Umbilical cord (tissue), 2 donors: Measurements from ENCODE around the gene PANK4. TPM values are rescaled to one million over a fixed set of nuclear protein-coding genes. Genes with fewer than 3 reads are reported as not detected.
A peak's percentile ranks its signal among the peaks of the same experiment; 100 is the strongest.

Experiments
- DNase-seq: peaks from one replicate; pipeline ENCODE4 v3.0.0-alpha.2; 2015; ENCODE audit warnings: low spot score
- total RNA-seq: library from RNA; depleted of rRNA; stranded (reverse); fragments of >200 nt; gene quantifications from one replicate; pipeline ENCODE4 v1.2.3, GENCODE V29; 2014; ENCODE audit warnings: low replicate concordance; ENCODE audit not compliant: insufficient read depth

PANK4 gene
- total RNA-seq, 1 donor from 2014 or later = 14.7 TPM

DNA sequence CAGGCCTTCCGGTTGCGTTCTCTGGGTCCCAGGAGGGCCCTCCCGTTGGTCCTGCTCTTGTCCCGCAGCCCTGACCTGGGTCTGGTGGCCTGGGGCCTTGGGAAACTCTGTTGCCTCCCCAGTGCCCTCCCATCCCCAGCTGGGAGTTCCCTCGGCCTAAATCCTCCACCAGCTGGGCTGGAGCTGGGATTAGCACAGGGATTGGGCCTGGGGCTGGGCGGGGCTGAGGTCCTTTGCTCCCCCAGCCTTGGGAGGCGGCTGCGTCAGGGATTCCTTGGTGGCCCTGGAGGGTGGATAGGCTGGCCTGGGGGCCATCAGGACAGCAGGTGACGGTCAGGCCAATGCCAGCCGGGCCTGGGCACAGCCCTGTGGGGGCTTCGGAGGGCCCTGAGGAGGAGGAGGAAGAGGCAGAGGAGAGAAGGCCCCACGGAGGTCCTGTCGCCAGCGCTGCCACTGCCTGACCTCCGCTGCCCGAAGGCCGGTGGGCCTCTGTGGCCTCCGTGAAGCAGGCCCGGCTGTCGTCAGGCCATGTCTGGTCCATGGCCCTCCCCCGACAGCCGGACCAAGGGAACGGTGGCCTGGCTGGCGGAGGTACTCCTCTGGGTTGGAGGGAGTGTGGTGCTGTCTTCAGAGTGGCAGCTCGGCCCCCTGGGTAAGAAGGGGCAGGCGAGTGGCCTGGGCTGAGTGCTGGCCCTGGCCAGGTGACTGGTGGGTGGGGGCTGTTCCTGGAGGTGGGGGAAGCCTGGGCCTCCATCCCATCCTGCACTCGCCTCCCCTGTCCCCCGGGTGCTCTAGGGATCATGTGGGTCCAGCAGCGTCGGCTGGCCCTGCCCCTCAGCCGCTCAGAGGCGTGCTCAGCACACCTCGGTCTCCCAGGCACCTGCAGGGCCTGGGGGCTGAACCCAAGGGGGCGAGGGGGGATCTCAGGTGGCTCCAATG, 50.1 kb downstream of the PANK4 start, which contains the start of gene PLCH2:
Gene PLCH2, plus strand, starts transcription at position 229 of the 939 bp plus-strand sequence. Its CDS starts 300 bp downstream, at position 529.
- DNase-seq = peak; percentile 76

DNA sequence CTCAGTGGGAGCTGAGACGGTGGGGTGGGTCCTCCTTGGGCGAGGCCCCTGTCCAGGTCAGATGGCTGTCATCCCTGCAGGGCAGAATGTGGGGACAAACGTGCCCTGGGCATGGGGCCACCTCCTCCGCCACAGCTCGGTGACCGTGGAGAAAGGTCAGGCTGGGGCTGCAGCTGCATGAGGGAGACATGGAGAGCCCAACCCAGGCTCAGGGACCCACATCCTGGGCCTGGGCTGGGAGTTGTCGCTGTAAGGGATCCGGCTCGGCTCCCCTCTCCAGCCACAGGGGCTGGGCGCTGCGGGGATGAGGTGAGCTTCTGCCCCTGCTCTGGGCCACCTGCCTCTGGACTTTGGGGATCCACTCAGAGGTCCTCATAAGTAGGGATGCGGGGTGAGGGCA, 50.8 kb downstream of the PANK4 start:
- no peak for DNase-seq

DNA sequence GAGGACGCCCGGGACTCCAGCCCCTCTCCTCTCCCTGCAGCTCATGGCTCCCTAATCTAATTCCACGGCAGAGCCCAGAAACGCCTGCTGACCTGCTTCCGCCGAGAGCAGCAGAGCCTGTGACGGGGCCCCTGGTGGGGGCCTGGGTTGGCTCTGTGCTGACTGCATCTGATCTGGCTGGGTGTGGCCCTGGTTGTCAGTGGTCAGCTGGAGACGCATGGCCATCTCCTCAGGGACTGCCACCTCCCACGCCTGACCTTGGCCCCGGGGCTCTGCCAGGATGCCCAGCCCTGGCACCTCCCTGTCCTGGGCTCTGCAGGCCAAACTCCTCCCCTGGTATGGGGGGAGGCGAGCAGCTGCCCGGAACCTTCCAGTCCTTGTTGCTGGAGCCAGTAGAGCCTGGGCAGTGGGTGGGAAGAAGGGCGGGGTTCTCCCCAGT, 51.4 kb downstream of the PANK4 start:
- peak; percentile 84 for DNase-seq

DNA sequence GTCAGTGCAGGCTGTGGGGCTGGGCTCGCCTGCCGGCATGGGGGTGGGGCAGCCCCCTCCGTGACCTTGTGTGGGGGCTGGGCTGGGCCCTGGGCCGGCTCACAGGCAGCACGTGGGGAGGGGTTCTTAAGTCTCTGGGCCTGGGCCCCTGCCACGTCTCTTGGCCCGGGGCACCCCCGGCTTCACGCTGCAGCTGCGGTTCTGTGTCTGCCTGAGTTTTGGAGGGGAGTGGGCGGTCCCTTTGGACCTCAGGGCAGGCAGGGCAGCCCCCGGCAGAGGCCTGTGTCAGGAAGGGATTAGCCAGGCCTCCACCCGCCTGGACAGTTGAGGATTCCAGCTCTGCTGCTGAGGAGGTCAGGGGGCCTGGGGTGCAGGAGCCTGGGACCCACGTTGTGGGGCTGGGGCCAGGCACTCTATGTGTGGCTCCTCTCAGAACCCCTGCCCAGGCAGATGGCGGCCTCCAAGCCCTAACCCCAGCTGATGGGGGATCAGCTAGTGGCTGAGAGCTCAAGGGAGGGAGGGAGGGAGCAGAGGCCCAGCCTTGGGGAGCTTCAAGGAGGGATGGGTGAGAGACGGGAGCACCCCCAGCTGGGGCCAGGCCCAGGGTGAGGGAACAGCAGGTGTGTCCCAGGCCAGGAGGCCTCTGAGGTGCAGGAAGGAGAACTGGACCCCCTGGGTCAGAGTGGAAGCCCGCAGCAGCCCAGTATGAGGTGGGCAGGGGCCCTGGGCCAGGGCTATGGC, 52.1 kb downstream of the PANK4 start:
- peak; percentile 72 for DNase-seq

DNA sequence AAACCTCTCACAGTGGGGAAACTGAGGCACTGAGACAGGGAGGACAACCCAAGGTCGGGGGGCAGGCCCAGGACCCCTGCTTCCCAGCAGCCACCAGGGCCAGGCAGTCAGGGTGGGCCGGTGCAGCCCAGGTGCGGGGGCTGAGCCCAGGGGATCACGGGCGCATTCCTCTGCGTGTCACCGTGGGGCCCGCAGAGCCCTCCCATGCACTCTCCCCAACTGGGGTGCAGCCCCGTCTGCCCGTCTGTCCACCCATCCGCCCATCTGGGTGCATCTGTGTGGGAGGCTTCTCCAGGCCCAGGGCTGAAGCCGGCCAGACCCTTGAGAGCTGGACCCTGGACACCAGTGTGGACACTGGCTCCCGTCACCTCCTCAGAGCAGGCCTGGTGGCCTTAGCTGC, 53.2 kb downstream of the PANK4 start:
- DNase-seq = no peak

DNA sequence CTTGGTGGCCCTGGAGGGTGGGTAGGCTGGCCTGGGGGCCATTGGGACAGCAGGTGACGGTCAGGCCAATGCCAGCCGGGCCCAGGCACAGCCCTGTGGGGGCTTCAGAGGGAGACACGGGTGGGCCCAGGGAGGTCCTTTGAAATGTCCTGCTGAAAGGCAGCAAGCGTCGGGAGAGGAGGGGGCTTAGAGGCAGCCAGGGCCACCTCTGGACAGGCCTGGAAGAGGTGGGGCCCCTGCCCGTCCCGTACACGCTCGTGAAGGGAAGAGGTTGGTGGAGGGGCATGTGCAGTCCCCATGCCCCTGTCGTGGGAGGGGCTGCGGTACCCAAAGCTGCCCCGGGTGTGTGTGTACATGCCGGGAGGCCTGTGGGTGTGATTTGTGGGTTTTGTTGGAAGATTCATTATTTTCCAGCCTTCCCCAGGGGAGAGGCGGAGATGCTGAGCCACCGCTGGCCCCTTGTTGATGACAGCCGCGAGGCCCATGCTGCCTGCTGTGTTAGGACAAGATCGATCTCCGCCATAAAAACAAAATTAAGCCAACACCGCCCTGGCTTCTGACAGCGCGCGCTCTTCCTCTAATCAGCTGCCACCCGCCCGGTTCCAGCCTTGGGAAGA, 53.7 kb downstream of the PANK4 start:
- DNase-seq = no peak

DNA sequence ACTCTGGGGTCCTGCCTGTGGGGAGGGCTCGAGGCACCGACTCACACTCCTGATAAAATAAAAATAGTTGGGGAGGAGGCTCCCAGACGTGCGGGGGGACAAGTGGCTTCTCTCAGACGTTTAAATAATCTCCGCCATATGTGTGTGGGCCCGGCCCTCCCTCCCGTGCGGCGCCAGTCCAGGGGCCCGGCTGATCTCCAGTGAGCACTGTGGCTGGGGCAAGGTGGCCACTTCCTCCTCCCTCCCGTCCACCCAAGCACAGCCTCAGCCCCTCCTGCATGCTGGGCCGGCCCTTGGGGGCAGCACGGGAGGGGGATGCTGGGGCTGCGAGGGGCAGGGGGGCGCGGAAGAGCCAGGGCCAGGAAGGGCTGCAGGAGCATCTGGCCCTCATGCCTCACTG, 54.3 kb downstream of the PANK4 start:
- no peak for DNase-seq

DNA sequence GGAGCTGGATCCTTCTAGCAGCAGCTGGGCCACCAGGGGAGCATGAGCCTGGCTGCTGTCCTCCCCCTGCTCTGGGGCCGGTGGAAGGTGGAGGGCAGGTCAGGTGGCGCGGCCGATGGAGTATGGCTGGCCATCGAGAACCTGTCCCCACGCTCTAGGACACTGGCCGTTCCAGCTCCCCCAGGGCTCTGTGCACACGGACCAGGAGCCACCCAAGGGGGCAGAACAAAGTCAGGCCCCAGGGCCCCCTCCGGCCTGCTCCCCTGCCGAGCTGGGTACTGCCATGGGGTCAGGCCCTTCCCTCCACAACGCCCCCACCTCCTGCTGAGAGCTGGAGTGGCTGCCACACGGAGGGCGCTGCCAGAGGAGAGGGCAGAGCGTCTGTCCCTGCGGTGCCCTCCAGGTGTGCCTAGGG, 54.8 kb downstream of the PANK4 start:
- DNase-seq = no peak

DNA sequence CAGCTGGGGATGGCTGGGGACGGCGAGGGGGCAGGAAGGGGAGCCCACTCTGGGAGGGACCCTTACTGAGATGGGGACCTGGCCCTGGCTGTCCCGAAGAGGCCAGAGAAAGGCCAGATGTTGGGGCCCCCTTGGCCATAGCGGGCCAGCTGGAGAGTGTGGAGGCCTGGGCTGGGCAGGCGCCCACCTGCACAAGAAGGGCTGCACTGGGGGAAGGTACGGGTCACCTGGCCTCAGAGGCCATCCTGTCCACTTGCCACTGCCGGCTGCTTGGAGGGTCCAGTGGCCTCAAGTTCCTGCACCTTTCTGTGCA, 55.3 kb downstream of the PANK4 start:
- no peak for DNase-seq

DNA sequence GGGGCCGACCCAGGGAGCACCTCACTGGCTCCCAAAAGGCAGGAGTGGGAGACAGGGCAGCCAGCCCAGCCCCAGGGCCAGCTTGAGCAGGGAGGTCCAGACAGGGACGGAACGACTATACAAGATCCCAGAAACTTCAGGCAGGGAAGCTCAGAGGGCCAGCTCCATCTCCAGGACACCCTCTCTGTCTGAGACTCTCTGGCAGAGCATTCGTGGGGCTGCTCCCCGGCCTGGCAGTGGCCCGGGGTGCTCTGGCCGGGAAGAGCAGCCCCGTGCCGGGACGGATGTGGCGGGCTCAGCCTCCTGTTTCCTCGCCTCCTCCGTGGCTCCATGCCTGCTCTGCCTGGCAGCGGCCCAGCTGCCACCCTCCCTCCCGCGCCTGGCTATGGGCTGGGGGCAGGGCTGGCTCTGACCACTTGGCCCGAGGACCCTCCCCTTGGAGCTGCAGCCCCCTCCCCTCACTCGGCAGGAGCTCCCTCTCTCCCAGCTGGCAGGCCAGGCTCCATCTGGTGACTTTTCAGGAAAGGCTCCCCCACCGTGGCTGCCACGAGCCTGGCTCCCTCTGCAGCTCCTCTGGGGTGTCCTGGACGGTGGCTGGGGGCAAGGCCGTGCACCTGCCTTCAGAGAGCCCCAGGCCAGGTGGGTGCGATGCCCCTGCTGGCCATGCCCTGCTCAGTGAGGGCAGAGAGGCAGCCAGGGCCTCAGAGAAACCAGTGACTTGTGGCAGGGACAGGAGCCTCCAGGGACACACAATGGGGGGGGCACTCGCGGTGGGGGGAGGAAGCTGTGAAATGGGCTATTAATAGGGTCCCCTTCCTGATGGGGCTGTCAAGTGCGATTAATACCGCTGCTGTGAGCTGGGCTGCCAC, 55.9 kb downstream of the PANK4 start:
- no peak for DNase-seq

DNA sequence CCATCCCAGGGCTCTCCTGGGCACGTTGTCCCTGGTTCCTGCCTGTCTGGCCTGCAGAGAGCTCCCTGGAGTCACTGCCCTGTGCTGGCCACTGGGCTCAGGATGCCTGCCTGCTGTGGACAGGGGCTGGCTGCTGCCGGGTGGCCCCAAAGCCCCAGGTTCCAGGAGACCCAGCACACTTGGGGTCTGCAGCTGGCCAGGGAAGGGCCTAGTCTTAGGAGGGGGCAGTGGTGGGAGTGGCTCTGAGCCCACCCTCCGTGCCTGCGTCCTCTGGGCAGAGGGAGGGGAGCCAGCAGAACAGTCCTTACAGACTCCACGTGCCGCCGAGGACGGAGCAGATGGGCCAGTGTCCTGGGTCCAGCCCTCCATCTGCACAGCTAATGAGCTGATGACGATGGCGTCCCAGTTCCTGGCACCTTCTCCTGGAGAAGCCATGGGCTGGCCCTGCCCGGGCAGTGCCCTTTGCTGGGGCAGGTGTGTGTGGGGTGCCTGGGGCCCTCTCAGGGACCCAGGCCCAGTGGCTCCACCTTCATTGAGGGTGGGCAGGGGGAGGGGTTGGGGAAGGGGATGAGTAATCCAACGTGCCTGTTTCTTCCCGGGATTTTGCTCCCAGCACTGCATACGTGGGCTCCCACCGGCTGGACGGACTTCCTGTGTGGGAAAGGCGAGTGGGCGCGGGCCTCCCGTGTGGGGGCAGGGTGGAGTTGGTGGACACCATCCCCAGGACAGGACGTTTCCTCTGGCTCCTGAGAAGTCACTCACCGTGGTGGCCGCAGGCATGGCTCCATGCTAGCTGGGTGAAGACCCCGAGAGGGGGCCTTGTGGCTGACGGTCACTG, 57.1 kb downstream of the PANK4 start:
- DNase-seq = no peak

DNA sequence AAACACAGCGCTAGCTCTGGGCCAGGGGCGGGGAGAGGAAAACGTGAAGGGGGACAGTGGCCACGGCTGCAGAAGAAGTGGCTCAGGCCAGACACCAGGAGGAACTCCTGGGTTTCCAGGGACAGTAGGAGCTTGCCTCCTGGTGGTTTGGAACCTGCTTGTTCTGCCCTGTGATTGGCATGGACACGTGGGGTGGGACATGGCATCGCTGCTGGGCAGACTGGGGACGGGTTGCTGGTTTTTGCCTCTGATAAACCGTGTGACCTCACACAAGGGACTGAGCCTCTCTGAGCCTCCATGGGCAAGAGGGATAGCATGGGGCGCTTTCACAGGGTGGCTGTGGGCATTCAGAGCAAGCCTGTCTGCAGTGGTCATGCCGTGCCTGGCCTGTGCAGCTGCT, 57.9 kb downstream of the PANK4 start:
- DNase-seq = no peak

DNA sequence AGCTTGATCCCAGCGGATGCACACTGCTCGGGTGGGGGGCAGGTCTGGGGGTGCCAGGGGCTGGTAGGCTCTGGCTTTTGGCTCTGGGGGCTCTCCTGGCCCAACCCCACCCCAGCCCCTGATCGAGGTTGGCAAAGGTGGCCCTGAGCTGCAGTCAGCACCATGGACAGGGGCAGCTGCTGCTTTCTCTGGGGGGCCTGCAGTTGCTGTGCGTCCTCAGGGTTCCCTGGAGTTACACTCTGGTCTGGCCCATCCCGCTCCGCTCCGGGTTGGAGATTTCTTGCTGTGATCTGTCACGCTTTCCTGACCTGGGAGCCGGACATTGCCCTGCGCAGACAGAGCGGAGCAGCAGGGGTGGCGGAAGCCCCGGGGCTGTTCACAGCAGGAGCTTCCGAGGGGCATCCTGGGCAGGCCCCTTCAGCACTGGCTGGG, 58.3 kb downstream of the PANK4 start:
- peak; percentile 37 for DNase-seq

DNA sequence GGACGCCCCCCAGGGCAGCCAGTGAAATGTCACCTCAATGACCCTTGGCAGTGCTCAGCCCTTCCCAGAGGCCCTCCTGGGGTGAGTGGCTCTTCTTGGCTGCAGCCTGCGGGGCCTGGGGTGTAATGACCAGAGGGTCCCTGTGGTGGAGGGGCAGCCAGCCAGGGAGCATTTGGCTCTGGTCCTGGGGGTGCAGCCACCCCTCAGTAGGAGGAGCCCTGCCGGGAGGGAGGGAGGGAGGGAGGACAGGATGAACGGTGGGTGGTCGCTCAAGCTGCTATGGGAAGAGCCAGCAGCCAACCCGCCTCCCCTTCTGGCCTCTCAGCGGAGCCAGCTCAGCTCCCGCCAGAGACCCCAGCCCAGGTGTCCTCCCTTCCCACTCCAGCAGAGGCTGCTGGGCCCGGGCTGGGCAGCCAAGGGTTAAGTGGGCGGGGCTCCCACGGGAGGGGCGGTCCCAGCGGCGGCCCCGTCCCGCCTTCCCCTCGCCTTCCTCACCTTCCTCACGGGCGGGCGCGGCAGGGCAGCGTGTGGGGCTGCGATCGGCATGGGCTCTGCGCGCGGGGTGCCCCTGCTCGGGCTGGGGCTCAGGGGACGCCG, 59.3 kb downstream of the PANK4 start:
- no peak for DNase-seq

DNA sequence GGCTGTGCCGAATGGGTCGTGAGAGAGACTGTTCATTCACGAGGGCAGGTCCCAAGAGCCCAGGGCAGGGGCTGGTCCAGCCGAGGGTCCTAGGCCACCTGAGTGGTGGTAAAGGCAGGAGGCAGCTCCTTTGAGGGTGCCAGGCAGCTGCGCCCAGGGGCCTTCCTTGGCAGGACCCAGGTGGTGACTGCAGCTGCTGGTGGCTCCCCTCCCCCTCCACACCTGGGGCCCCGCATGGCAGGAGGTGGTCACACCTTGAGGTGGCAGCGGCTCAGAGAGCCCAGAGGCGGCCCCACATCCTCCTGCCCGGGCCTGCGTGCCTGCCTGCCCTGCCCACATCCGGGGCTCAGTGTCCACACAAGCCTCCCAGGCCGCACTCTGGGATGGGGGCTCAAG, 60.1 kb downstream of the PANK4 start:
- DNase-seq = no peak

DNA sequence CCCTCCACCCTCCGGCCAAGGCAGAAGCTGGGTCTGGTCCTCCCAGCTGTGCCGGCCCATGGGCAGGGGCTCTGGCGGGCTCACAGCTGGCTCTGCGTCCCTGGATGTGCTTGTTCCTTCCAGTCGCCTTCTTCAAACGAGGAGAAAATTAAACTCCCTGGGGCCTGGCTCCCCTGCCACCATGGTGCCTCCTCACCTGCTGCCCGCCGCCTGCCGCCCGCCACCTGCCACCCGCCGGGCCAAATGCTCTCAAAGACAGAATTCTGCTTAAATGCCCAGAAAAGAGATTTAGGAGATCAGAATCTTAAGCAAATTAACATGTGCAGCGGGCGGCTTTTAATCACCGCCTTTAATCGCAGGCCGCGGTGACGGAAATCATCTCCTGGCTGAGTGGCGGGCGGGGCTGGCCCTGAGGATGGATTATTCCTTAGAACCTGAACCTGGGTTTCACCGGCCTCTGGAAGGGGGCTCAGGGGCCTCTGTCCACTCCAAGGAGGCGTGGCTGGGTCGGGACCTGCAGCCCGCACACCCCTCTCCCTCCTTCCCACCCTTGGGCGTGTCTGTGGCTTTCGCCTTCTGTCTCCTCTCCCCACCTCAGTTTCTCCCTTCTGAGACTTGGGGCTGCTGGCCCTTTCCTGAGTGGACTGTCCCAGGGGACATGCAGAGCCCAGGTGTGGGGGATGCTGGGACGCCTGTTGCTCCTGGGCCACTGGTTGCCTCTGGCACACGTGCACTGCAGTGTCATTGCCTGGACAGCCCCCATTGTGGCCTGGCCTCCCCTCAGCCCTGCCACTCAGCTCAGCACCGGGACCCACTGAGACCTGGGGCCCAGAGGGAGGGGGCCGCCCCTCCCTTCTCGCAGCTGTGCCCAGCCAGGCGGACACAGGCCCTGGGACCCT, 60.8 kb downstream of the PANK4 start:
- DNase-seq = no peak

DNA sequence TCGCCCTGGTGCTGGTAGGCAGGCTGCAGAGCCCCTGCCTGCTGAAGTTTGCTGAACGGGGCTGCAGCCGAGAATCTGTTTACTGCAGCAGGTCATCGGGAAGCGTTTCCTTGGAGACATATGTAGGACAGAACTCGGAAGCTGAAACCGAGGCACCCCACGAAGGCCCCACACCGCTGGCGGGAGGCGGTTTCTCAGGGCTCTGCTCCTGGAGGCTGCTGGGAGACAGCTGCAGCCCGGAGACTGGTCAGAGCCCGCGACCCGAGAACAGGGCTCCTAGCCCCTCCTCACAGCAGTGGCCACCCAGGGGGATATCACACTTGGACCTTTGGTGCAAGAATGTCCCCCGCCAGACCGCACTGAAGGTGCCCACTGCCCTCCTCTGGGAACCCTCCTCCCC, 63.0 kb downstream of the PANK4 start:
- DNase-seq = peak; percentile 79

DNA sequence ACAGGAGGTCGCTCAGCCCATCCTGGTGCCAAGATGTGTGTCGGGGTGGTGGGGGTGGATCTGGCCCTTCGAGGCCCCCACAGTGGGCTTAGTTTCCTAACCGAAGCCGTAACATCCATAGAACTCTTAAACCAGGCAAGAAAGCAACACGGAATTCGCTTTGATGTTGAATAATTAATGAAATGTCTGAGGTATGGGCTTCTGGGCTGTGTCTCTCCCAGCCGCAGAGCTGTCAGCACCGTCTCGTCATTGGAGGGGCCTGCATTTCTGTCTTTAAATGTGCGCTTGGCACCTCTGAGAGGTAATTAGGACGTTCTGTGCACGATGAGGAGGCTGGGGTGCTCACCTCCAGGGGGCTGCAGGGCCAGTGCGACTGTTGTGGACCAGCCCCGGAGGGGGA, 63.6 kb downstream of the PANK4 start:
- DNase-seq = peak; percentile 48
